ENCODE results near the gene PDCD6IP. TPM values are rescaled to one million over a fixed set of nuclear protein-coding genes. Genes with fewer than 3 reads are reported as not detected.

PDCD6IP gene
- total and polyA plus RNA-seq, 12 donors = 38.2 to 246 (median 116) TPM

GRCh38 chr3:33885496-33885895 lies 87.1 kb downstream of the PDCD6IP start:
- Histone ChIP-seq H3K4me3 (no peak overlapping the region), H3K4me1 (replicated peaks in 1 of 2) (no peaks in the 10 kb centered on the region), H3K36me3 (replicated peaks in 1 of 2) (no peaks in the 10 kb centered on the region), H3K9me3 (replicated peaks in 1 of 3) (no peaks in the 10 kb centered on the region), H3K27ac (no peak overlapping the region), H3K27me3 (no peaks in the 10 kb centered on the region)
- DNase-seq = no peak
- intact Hi-C loops (cut with DNase I) = loop anchor here in 1 of 2 donors (5.0 kb wide), 1 partner anchor 797 kb away; no protein-coding TSS in a partner anchor
- TF ChIP-seq CTCF (IDR thresholded peaks at IDR 0.05) (no peak), POLR2A (IDR thresholded peaks at IDR 0.05) (no peak)
- 68 to 85% (median 74%) methylated on average over 6 of the region's 6 CpGs for WGBS, 4 donors

- H3K4me1 ChIP-seq (replicated peaks in 1 of 2) = no peaks in the 10 kb centered on the region
- H3K36me3 ChIP-seq (replicated peaks in 1 of 2) = no peaks in the 10 kb centered on the region
- intact Hi-C loops (cut with DNase I) = loop anchor here in 1 of 2 donors (5.0 kb wide), 1 partner anchor 796 kb away; no protein-coding TSS in a partner anchor
- H3K9me3 ChIP-seq (replicated peaks in 1 of 3) = no peaks in the 10 kb centered on the region
- no peak for DNase-seq
- H3K27ac ChIP-seq = no peak overlapping the region
- WGBS, 4 donors = 85 to 96% (median 96%) methylated on average over 2 of the region's 2 CpGs
- TF ChIP-seq POLR2A (IDR thresholded peaks at IDR 0.05) (no peak), CTCF (IDR thresholded peaks at IDR 0.05) (no peak)
- no peak overlapping the region for H3K4me3 ChIP-seq
- no peaks in the 10 kb centered on the region for H3K27me3 ChIP-seq
Observed at GRCh38 chr3:33886015-33886414, 87.6 kb downstream of the PDCD6IP start.

GRCh38 chr3:33887478-33887877 lies 89.0 kb downstream of the PDCD6IP start:
- Histone ChIP-seq H3K4me3 (no peak overlapping the region), H3K27ac (no peak overlapping the region), H3K4me1 (replicated peaks in 1 of 2) (no peaks in the 10 kb centered on the region), H3K27me3 (no peaks in the 10 kb centered on the region), H3K36me3 (replicated peaks in 1 of 2) (no peaks in the 10 kb centered on the region), H3K9me3 (replicated peaks in 1 of 3) (no peaks in the 10 kb centered on the region)
- TF ChIP-seq POLR2A (IDR thresholded peaks at IDR 0.05) (no peak), CTCF (IDR thresholded peaks at IDR 0.05) (no peak)
- WGBS, 4 donors = 67 to 100% (median 86%) methylated on average over 1 of the region's 1 CpG
- DNase-seq = no peak
- intact Hi-C loops (cut with DNase I) = loop anchor here in 1 of 2 donors (5.0 kb wide), 1 partner anchor 795 kb away; no protein-coding TSS in a partner anchor

GRCh38 chr3:33889394-33890039 lies 91.1 kb downstream of the PDCD6IP start:
- 68 to 72% (median 71%) methylated on average over 3 of the region's 3 CpGs for WGBS, 4 donors
- no peak overlapping the region for H3K27ac ChIP-seq
- intact Hi-C loops (cut with DNase I) = loop anchor here in 1 of 2 donors (5.0 kb wide), 1 partner anchor 793 kb away; no protein-coding TSS in a partner anchor
- no peak overlapping the region for H3K4me3 ChIP-seq
- no peaks in the 10 kb centered on the region for H3K27me3 ChIP-seq
- H3K9me3 ChIP-seq (replicated peaks in 1 of 3) = no peaks in the 10 kb centered on the region
- no peak for DNase-seq
- H3K36me3 ChIP-seq (replicated peaks in 1 of 2) = no peaks in the 10 kb centered on the region
- H3K4me1 ChIP-seq (replicated peaks in 1 of 2) = no peaks in the 10 kb centered on the region
- no peak for TF ChIP-seq CTCF (IDR thresholded peaks at IDR 0.05)

All from adrenal gland (tissue), 12 donors.